ENCODE measurements around the gene TCF7L1.
"Not testable (repeated sequence)": the region's sequence is repeated elsewhere in the genome, so short reads cannot be mapped to it uniquely, and the experiment has no call there.

The TCF7L1 gene

DNA sequence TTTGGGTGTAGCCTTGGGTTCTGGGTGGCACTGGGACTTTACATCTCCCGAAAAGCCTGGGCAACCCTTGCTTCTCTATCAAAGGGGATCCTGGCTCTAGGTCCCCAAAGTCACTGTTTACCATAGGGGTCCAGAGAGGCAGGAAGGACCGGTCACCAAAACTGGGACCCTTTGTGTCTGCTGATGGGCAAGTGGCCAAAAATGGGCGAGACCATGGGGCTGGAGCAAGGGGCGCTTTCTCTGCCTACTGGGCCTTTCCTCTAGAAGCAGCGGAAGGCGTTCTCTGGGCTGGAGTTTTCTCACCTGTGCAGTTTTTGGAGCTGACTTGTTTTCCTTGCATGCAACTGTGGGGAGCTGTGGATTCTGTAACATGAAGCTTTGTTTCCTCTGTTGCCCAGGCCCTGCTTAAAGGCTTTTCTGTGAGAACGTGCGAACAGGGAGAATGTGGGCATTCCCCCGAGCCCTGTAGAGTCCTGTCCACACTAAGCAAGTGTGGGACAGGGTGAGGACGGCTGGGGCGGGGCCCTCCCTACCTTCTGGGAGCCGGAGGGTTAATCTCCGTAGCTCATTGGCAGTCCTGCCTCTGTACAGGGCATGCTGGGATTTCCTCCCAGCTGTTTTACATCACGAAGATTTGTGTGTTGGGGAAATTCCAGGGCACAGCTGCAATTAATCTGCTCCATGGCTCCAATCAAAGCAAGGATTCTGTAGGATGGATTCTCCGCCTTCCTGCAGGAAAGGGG, 144.4 kb downstream of the TCF7L1 start:
- no peak for DNase-seq (ENCODE audit: low read depth in 2 of 2)

DNA sequence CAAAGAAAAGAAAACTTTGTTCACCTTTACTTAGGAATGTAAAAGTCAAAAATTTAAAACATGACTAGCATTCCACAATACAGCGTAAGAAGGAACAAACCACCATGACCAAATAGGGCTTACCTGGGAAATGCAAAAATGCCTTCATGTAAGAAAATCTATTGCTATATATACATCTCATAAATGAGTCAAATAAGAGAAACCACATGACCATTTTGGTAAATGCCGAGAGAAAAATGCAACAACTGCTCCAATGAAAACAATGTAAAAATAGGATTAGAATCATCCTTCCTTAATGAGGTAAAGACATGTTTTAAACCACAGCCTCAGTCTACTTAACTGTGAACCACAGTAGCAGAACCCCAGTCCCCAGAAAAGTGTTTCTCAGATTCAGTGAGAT, 145.2 kb downstream of the TCF7L1 start:
- DNase-seq (ENCODE audit: low read depth in 2 of 2) = no peak

DNA sequence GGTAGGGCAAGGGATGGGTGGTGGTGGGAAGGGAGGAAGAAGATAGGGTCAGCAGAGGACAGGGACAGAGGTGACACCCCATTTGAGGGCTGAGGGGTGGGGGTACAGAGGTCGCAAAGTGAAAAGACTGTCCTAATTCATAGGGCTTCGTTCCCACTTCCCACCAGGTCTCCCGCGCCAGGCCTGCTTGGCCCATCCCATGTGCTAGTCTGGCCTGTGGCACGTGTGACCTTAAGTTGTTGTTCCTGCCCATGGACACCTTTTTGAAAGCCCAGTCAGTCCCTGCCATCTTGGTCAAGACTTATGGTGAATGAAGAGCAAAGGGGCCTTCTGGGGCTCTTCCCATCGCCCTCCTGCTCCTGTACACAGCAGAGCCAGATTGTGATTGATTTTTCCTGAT, 148.4 kb downstream of the TCF7L1 start:
- no peak for DNase-seq (ENCODE audit: low read depth in 2 of 2)

DNA sequence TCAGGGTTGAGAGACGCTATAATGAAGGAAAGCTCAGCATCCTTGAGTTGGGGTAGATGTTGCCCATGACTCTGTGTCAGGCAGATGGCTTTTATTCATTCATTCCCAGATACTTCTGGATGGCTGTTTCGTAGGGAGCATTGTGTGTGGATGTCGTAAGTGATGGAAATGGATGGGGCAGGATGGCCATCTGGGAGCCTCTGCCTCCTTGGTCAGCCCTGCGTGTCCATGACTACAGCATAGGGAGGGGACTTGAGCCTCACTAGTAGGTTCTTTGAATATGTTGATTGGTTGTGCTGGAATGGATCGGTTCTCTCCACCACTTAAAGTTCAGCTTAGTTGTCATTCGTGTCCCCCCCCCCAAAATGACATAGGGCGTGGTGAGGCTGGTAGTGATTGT, 149.7 kb downstream of the TCF7L1 start:
- no peak for DNase-seq (ENCODE audit: low read depth in 2 of 2)

DNA sequence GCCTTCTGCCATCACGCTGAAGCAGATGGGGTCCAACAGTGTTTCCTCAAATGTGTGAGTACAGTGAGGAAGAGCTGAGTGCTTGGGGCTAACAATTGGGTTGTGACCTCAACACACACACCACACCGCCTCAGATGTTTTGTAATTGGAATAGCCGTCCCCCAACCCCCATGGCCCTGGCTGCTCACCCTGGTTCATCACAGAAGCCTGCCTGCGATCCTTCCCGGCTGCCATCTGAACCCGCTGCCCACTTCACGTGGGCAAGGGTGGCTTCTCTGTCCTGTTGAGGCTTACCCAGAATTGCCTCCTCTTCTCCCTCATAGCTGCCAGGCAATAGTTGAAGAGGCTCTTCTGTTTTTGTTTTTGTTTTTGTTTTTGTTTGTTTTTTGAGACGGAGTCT, 150.4 kb downstream of the TCF7L1 start:
- no peak for DNase-seq (ENCODE audit: low read depth in 2 of 2)

DNA sequence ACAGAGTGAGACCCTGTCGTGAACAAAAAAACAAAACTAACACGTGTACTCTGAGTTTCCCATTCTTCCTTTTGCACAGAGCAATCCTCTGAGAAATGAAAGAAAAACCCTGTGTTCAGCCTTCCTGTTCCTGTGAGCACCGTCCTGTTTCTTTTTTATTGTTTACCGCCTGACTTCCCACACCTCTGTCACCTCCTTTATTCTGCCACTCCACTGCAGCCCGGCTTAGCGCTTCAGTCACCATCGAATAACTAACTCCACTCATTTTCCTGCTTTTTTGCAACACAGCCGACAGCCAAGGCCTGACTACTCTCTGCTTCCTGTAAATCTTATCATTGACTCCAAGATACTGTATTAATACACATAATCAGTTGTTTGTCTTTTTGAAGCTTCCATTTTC, 153.7 kb downstream of the TCF7L1 start:
- no peak for DNase-seq (ENCODE audit: low read depth in 2 of 2)

DNA sequence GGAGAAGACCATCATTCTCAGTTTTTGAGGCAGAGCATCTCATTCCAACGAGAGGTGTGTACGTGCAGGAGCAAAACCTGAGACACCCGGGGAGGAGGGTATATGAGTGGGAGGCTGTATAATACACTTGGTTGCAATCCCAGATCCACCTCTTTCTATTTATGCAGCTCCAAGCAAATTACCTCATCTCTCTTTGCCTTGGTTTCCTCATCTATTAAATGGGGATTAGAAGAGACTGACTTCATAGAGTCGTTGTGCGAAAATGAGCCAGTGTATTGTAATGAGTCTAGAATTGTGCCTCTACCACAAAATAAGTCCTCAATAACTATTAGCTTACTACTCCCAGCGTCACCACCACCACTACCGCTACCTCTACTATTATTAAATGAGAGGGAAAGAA, 154.5 kb downstream of the TCF7L1 start:
- DNase-seq (ENCODE audit: low read depth in 2 of 2) = no peak

DNA sequence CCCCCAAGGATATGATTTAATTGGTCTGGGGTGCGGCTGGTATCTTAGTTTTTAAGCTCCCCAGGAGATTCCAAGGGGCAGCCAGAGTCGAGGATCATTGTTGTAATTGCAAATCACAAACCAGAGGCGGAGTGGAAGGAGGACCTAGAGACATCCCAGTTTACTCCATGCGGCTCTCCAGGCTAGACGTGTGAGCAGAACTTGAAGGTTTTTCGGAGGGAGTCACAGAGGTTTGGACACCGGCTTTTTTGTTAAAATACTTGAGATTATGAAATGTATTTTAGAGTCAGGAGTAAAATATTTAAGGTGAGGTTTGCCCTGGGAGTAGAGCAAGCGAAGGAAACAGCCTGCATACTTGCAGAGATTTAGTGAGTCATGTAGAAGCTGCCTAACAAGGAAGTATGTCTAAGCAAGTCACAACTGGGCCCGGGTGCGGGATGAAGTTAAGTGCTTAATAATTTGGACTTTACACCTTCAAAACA, 155.1 kb downstream of the TCF7L1 start:
- DNase-seq (ENCODE audit: low read depth in 2 of 2) = no peak

DNA sequence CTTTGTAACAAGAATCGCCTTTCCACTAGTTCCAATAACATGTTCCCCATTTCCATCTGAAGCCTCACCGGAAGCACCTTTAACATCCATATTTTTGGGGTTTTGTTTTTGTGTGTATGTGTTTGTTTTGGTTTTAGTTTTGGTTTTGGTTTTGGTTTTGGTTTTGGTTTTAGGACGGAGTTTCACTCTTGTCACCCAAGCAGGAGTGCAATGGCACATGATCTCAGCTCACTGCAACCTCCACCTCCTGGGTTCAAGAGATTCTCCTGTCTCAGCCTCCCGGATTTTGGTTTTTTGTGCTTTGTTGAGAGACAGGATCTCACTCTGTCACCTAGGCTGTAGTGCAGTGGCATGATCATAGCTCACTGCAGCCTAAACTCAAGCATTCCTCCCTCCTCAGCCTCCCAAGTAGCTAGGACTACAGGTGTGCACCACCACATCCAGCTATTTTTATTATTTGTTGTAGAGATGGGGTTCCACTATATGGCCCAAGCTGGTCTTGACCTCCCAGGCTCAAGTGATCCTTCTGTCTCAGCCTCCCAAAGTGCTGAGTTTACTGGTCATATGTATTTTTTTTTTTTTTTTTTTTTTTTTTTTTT, 158.3 kb downstream of the TCF7L1 start:
- no peak for DNase-seq (ENCODE audit: low read depth in 2 of 2)

DNA sequence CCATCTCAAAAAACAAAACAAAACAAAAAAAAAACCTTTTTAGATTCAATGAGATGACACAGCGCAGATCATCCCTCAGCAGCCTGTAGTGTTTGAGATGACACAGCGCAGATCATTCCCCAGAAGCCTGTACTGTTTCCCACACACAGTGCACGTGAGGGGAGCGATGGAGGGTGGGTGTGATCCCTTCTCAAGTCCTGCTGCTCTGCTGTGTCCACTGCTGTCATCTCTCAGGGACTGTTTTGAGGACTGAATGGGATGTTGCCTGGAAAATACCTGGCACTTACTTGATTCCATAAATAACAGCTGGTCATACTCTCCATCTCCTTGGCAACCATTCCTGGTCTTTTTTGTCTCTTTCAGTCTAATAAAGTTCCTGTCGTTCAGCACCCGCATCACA, 168.9 kb downstream of the TCF7L1 start:
- no peak for DNase-seq (ENCODE audit: low read depth in 2 of 2)

DNA sequence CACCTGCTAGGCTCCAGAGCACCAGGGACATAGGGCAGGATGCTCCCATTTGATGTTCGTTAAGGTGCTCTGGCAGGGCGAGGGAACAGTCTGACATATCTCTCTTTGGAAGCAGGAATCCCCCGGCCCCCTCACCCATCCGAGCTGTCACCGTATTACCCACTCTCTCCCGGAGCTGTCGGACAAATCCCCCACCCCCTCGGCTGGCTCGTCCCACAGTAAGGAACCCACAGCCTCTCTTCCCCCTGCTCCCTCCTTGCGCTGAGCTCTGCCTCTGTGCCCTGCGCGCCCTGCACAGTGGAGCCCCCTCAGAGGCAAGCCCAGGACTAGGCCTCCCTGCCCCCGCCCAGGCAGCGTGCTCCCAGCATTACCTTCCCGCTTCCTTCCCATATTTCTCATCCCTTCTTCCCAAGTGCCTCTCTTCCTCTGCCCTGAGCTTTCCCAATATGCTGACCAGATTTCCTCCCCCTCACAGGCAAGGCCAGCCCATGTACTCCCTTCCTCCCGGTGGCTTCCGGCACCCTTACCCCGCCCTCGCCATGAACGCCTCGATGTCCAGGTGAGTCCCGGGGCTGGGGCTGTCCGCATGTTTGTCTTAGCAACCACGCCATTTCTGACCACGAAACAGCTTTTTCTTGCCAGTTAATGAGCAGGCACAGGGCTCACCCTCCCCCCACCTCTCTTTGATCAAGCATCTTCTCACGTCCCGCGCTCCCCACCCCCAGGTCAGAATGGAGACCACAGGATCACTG, 170.8 kb downstream of the TCF7L1 start:
- DNase-seq (ENCODE audit: low read depth in 2 of 2) = no peak

DNA sequence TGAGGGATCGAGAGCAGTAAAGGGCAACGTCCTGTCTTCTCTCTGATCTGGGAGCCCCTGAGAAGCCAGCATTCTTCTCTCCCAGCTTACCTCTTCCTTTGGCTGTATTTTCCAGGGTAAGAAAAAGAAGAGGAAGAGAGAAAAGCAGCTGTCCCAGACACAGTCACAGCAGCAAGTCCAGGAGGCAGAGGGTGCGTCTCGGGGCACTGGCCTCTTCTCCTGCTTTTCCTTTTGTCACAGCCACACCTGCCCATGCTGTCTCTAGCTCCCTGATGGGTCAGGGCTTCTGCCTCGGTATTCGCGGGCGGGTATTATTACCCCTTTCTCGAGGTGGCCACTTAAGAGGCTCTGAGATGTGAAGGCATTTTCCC, 174.3 kb downstream of the TCF7L1 start:
- DNase-seq (ENCODE audit: low read depth in 2 of 2) = no peak

DNA sequence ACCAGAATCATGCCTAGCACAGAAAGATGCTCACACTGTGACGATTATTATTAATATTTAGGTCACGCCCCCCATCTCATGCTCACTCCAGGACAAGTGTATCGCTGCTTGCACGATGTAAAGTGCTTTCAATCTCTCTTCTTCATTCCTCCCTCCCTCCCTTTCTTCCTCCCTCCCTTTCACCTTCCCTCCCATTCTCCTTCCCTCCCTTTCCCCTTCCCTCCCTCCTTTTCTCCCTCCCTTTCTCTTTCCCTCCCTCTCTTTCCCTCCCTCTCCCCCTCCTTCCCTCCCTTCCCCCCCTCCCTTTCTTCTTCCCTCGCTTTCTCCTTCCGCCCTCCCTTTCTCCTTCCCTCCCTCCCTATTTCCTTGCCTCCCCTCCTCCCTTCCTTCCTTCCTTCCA, 175.0 kb downstream of the TCF7L1 start:
- no peak for DNase-seq (ENCODE audit: low read depth in 2 of 2)

DNA sequence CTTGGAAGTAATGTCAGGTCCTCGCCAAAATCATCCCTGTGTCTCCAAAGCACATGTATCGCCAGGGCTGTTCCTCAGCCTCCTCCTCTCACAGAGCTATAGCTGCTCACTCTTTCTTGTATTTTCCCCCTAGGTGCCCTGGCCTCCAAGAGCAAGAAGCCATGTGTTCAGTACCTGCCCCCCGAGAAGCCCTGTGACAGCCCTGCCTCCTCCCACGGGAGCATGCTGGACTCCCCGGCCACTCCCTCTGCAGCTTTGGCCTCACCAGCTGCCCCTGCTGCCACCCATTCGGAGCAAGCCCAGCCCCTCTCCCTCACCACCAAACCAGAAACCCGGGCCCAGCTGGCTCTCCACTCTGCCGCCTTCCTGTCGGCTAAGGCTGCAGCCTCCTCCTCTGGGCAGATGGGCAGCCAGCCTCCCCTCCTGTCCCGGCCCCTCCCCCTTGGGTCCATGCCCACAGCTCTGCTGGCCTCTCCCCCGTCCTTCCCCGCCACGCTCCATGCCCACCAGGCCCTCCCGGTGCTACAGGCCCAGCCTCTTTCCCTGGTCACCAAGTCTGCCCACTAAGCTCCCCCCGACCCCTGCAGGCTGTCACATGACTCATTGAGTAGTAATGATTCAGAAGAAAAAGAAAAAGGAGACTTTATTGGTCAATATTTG, 175.8 kb downstream of the TCF7L1 start:
- DNase-seq (ENCODE audit: low read depth in 2 of 2) = no peak

DNA sequence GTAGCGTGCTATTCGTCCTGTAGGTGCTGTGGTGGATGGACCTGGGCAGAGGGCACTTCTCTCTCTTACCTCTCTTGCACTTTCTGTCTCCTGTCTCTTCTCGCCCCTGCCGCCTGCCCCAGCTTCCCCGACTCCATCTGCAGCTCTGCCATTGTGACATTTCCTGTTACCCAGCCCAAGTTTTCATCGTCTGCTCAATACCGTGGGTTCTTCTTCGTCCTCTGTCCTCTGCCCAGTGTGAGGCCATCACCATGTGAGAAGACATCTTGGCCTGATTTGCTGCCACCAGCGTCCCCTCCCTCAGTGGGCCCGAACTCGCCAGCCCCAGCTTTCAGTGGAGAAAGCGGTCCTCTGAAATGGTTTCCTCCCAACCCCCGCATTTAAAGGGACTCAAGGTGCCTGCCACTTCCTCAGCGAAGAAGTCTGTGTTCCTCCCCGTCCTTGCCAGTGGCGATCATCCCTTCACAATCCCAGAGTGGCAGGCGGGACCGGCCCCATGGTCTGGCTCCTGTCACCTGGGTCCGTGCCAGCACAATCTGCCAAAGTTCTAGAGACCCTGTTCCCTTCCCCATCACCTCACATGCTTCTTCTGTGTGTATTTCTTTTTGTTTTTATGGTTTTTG, 176.6 kb downstream of the TCF7L1 start:
- no peak for DNase-seq (ENCODE audit: low read depth in 2 of 2)

DNA sequence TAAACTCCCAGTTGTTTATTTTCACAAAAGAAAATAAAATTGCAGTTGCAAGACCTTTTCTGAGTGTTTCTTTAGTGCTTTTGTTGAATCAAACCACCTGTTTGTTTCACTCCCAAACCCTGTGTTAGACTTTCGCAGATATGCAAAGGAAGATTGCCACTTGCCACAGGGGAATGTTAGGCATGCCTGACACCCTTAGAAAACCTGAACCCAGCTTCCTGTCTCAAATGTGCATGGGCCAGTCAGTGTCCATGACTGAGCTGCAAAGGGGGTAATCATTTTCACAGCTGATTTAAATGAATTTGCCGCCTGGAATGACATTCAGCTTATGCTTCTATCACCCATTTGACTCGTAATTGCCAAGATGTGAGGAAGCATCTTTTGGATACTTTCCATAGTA, 177.1 kb downstream of the TCF7L1 start:
- DNase-seq (ENCODE audit: low read depth in 2 of 2) = no peak

DNA sequence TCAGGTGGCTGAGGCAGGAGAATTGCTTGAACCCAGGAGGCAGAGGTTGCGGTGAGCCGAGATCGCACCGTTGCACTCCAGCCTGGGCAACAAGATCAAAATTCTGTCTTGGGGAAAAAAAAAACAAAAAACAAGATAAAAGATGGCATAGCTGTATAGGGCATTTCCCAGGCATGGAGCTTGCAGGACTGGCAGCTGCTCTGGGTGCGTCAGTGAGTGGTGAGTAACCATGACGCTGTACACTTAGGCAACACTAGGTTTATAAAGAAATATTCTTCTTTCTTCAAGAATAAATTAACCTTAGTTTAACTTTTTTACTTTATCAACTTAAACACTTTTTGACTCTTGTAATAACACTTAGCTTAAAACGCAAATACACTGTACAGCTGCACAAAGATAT, 179.2 kb downstream of the TCF7L1 start:
- no peak for DNase-seq (ENCODE audit: low read depth in 2 of 2)

DNA sequence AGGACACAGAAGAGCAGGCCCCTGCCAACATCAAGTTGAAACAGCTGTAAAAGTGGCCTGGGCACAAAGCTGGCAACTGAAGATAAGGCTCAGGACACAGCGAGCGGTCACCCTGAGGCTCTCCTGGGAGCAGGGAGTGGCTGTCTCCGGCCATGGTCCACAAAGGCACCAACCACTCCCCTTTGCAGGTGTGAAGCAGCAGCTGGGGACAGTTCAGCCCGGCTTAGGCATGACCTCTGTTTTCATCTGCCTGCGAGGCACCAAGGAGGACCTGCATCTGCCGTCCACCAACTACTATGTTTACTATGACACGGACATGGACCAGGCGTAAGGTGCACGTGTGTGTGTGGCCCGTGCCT, 181.7 kb downstream of the TCF7L1 start:
- no peak for DNase-seq (ENCODE audit: low read depth in 2 of 2)

DNA sequence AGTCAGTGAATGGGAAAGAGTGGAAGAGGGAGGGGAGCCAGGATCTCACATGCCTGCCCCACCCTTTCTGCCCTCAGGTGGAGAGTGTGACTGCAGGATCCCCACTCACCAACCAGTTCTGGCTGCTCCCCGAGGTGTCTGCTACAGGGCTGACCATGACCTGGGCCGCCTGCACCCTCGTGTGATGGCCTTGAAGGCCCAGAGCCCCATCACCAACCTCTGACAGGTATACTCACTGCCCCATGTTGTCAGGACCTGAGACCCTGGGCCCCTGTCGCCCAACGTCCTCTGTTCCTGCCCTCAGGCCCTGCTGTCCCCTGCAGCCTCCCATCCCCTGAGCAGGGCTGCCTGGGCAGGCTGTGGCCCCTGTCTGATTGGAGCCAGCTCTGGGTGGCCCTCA, 182.7 kb downstream of the TCF7L1 start:
- DNase-seq (ENCODE audit: low read depth in 2 of 2) = not testable (repeated sequence)

DNA sequence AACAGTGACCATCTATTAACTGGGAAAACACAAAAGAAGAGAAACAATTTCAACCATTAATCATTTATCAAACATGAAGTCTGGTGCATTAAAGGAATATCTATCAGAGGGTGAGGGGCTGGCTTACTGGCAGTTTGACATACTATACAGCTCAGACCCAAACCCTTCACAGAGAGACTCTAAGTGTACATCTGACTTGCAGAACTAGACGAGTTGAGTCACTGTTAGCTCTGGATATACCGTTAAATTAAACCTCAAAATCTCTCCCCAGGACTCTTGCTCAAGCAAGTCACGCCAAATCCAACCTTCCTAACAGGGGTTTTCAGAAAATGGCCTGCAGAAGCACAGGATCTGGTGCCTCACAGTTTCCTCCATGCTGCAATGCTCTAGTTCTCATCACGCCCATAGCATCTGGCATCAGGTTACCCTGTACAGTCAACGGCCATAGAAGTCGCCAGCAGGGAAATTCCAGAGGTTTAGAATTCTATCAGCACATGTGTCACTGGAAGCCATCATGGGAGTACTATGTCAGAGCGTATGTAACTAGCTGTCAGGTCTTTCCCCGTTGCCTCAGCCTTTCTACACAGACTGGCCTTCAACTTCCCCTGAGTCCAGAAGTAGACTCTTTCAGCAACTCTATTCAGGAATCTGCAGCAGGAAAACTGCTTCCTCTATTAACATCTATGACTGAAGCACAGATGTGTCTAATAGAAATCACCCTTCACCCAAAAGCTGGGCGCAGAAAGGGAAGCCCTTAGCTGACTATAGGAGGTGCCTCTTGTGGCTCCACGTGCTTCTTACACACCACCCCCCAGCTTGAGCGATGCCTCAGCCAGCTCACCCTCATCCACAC, 185.3 kb downstream of the TCF7L1 start:
- no peak for DNase-seq (ENCODE audit: low read depth in 2 of 2)

DNA sequence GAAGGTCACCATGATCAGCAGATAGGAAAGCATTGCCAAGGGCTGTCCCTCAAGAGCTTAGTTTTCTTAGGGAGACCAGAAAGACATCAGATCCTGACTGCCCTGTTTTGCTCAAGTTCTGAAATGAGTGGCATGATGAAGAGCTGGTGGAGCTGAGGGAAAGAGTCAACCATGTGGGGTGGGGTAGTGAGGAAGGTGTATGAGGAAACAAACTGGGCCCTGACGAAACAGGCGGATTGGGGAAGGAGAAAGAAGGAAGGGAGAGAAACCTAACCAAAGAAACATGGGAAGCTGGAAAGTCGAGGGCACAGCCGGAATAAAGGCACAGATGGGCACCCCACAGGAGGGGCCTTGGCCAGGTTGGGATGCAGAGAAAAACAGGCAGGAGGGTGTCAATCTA, 186.6 kb downstream of the TCF7L1 start:
- DNase-seq (ENCODE audit: low read depth in 2 of 2) = no peak

Measured in stimulated activated CD8-positive, alpha-beta memory T cell treated with anti-CD3 and anti-CD28 coated beads, Interleukin-2, amount 100 ng/mL, for 48 hours (primary cell).